ENCODE measurements around the gene FXYD6.

DNA sequence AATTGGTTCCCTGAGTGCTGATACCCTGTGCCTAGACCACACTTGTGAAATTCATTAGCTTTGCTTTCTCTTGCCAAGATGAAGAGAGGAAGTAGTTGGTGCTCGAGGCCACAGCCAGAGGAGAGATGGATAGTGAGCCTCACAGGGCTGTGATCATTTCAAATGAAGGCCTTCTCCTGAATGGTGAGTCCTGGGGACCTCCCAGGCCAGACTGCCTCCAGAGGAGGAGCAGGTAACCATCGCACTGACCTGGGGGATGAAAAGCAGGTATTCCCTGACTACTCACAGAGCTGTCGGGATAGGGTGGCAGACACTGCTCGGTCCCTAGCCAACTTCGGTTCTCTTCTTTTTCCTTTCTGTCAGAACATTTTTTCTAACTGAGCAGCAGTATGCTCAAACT lies 4.8 kb upstream of the FXYD6 start:
- no peak for TF ChIP-seq HNF4A (conservative IDR thresholded peaks at IDR 0.05)
- TF ChIP-seq GABPA (IDR thresholded peaks at IDR 0.05 in 1 of 2, conservative IDR thresholded peaks at IDR 0.05 in 1 of 2), result no peak
- TF ChIP-seq, protein P1, sequence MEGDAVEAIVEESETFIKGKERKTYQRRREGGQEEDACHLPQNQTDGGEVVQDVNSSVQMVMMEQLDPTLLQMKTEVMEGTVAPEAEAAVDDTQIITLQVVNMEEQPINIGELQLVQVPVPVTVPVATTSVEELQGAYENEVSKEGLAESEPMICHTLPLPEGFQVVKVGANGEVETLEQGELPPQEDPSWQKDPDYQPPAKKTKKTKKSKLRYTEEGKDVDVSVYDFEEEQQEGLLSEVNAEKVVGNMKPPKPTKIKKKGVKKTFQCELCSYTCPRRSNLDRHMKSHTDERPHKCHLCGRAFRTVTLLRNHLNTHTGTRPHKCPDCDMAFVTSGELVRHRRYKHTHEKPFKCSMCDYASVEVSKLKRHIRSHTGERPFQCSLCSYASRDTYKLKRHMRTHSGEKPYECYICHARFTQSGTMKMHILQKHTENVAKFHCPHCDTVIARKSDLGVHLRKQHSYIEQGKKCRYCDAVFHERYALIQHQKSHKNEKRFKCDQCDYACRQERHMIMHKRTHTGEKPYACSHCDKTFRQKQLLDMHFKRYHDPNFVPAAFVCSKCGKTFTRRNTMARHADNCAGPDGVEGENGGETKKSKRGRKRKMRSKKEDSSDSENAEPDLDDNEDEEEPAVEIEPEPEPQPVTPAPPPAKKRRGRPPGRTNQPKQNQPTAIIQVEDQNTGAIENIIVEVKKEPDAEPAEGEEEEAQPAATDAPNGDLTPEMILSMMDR (IDR thresholded peaks at IDR 0.05; ENCODE audit: low read depth, low read length, missing input control), result no peak
- no peak for TF ChIP-seq HNF4G (IDR thresholded peaks at IDR 0.05)
- TF ChIP-seq RAD21 (IDR thresholded peaks at IDR 0.05), result no peak
- TF ChIP-seq SP1 (IDR thresholded peaks at IDR 0.05), result no peak
- TF ChIP-seq, protein P2, sequence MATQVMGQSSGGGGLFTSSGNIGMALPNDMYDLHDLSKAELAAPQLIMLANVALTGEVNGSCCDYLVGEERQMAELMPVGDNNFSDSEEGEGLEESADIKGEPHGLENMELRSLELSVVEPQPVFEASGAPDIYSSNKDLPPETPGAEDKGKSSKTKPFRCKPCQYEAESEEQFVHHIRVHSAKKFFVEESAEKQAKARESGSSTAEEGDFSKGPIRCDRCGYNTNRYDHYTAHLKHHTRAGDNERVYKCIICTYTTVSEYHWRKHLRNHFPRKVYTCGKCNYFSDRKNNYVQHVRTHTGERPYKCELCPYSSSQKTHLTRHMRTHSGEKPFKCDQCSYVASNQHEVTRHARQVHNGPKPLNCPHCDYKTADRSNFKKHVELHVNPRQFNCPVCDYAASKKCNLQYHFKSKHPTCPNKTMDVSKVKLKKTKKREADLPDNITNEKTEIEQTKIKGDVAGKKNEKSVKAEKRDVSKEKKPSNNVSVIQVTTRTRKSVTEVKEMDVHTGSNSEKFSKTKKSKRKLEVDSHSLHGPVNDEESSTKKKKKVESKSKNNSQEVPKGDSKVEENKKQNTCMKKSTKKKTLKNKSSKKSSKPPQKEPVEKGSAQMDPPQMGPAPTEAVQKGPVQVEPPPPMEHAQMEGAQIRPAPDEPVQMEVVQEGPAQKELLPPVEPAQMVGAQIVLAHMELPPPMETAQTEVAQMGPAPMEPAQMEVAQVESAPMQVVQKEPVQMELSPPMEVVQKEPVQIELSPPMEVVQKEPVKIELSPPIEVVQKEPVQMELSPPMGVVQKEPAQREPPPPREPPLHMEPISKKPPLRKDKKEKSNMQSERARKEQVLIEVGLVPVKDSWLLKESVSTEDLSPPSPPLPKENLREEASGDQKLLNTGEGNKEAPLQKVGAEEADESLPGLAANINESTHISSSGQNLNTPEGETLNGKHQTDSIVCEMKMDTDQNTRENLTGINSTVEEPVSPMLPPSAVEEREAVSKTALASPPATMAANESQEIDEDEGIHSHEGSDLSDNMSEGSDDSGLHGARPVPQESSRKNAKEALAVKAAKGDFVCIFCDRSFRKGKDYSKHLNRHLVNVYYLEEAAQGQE (IDR thresholded peaks at IDR 0.05), result no peak
- TF ChIP-seq JUND (IDR thresholded peaks at IDR 0.05), result no peak
- TF ChIP-seq, protein P3, sequence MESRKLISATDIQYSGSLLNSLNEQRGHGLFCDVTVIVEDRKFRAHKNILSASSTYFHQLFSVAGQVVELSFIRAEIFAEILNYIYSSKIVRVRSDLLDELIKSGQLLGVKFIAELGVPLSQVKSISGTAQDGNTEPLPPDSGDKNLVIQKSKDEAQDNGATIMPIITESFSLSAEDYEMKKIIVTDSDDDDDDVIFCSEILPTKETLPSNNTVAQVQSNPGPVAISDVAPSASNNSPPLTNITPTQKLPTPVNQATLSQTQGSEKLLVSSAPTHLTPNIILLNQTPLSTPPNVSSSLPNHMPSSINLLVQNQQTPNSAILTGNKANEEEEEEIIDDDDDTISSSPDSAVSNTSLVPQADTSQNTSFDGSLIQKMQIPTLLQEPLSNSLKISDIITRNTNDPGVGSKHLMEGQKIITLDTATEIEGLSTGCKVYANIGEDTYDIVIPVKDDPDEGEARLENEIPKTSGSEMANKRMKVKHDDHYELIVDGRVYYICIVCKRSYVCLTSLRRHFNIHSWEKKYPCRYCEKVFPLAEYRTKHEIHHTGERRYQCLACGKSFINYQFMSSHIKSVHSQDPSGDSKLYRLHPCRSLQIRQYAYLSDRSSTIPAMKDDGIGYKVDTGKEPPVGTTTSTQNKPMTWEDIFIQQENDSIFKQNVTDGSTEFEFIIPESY (IDR thresholded peaks at IDR 0.05), result no peak
- no peak for TF ChIP-seq FOXA1 (IDR thresholded peaks at IDR 0.05)
- TF ChIP-seq, protein P4, sequence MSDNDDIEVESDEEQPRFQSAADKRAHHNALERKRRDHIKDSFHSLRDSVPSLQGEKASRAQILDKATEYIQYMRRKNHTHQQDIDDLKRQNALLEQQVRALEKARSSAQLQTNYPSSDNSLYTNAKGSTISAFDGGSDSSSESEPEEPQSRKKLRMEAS (IDR thresholded peaks at IDR 0.05), result no peak
